HCT116 (cell line): ENCODE measurements around the gene PPP1R16B. TPM values are rescaled to one million over a fixed set of nuclear protein-coding genes. Genes with fewer than 3 reads are reported as not detected.
"Not testable (repeated sequence)": the region's sequence is repeated elsewhere in the genome, so short reads cannot be mapped to it uniquely, and the experiment has no call there.

Experiments
- ATAC-seq: fragments of 200-7000 bp; cut with Tn5 transposase; 2 replicates; pipeline ENCODE4 v1.9.1; 2020; ENCODE audit warnings: mild to moderate bottlenecking, moderate library complexity
- BruUV-seq: library from RNA; stranded (reverse); fragments of 400-500 nt; replicated peaks from 2 replicates; lab custom pipeline; 2021; lab: Mats Ljungman, UMichigan
- CTCF ChIA-PET: fragments of 300-600 bp; sonication (Branson Sonifier 250); formaldehyde crosslinking; loops from one replicate; lab custom pipeline; 2021; ENCODE audit warnings: antibody characterized with exemption; lab: Charles Lee
- POLR2A ChIA-PET: fragments of 300-600, 350-600 bp; sonication (Branson Sonifier 250); formaldehyde crosslinking; loops from one replicate; lab custom pipeline; 2021; ENCODE audit warnings: antibody characterized with exemption; lab: Charles Lee
- RAD21 ChIA-PET, 2 experiments: fragments of 300-600 bp; sonication (Branson Sonifier 250); formaldehyde crosslinking; loops; one replicate each; lab custom pipeline; 2023; ENCODE audit warnings: low total read pairs in 2 of 2; ENCODE audit not compliant: uncharacterized antibody in 2 of 2, unreplicated experiment in 2 of 2, low non-redundant PET in 1 of 2; lab: Charles Lee
- DNase-seq: peaks from one replicate; pipeline ENCODE4 v3.0.0-alpha.2; 2010; ENCODE audit warnings: low read depth, low spot score
- H2AFZ ChIP-seq: fragments of 200-600 bp; shearing (Covaris generic), sonication (generic); 2 replicates; pipeline ENCODE4 v1.6.1; 2017; ENCODE audit warnings: low read depth, mixed run types, mixed read lengths, antibody characterized with exemption, low read length; ENCODE audit not compliant: poor library complexity, severe bottlenecking
- H3K27ac ChIP-seq: 2 replicates; pipeline ENCODE4 v1.5.1; 2012; ENCODE audit warnings: low read depth, low read length
- H3K27me3 ChIP-seq: fragments of 200-600 bp; sonication (generic); 2 replicates; pipeline ENCODE4 v1.6.1; 2016; ENCODE audit warnings: mixed run types, low read length, mixed read lengths; ENCODE audit not compliant: insufficient read depth
- H3K36me3 ChIP-seq, 2 experiments: fragments of 200-500 bp in 1 of 2; fragments of 200-600 bp in 1 of 2; sonication (Bioruptor generic) in 1 of 2; sonication (generic) in 1 of 2; 2 replicates each; pipeline versions ENCODE4 v1.5.1 to v1.6.1; 2014 to 2016; ENCODE audit warnings: low read length in 2 of 2, inconsistent platforms in 1 of 2, mixed read lengths in 1 of 2, mixed run types in 1 of 2; ENCODE audit not compliant: insufficient read depth in 2 of 2, control insufficient read depth in 1 of 2
- H3K4me1 ChIP-seq, 2 experiments: fragments of 200-600 bp in 1 of 2; sonication (generic) in 1 of 2; 2 replicates each; pipeline versions ENCODE4 v1.5.1 to v1.6.1; 2012 to 2017; ENCODE audit warnings: low read length in 2 of 2, inconsistent platforms in 1 of 2, mild to moderate bottlenecking in 1 of 2, mixed read lengths in 1 of 2, mixed run types in 1 of 2, moderate library complexity in 1 of 2; ENCODE audit not compliant: insufficient read depth in 2 of 2, control insufficient read depth in 1 of 2
- H3K4me2 ChIP-seq: fragments of 200-600 bp; sonication (generic); 2 replicates; pipeline ENCODE4 v1.6.1; 2017; ENCODE audit warnings: mixed run types, low read length, mixed read lengths
- H3K4me3 ChIP-seq, 2 experiments: fragments of 200-600 bp in 1 of 2; sonication (generic) in 1 of 2; replicated peaks in 1 of 2; 2 replicates each; pipeline ENCODE4 v1.5.1; 2011 to 2016; ENCODE audit warnings: low read length in 2 of 2, control low read depth in 1 of 2, low read depth in 1 of 2, mild to moderate bottlenecking in 1 of 2, mixed read lengths in 1 of 2, mixed run types in 1 of 2
- H3K79me2 ChIP-seq: fragments of 200-600 bp; sonication (generic); 2 replicates; pipeline ENCODE4 v1.6.1; 2017; ENCODE audit warnings: mild to moderate bottlenecking, mixed run types, low read length, moderate library complexity, mixed read lengths; ENCODE audit not compliant: insufficient read depth
- H3K9ac ChIP-seq: fragments of 200-600 bp; sonication (generic); 2 replicates; pipeline ENCODE4 v1.6.1; 2016; ENCODE audit warnings: low read length, mixed read lengths
- H3K9me2 ChIP-seq: fragments of 200-600 bp; sonication (generic), shearing (Covaris generic); 2 replicates; pipeline ENCODE4 v1.6.1; 2017; ENCODE audit warnings: mixed run types, mild to moderate bottlenecking, moderate library complexity; ENCODE audit not compliant: insufficient read depth
- H3K9me3 ChIP-seq, 2 experiments: fragments of 200-500 bp in 1 of 2; fragments of 200-600 bp in 1 of 2; sonication (Bioruptor generic) in 1 of 2; sonication (generic) in 1 of 2; 2 replicates each; pipeline ENCODE4 v1.6.1; 2014 to 2017; ENCODE audit warnings: low read length in 2 of 2, mixed read lengths in 2 of 2, inconsistent platforms in 1 of 2, low read depth in 1 of 2, mild to moderate bottlenecking in 1 of 2, mixed run types in 1 of 2, moderate library complexity in 1 of 2; ENCODE audit not compliant: control insufficient read depth in 1 of 2, insufficient read depth in 1 of 2
- H4K20me1 ChIP-seq: fragments of 200-600 bp; sonication (generic), shearing (Covaris generic); 2 replicates; pipeline ENCODE4 v1.6.1; 2017; ENCODE audit warnings: mixed run types, mild to moderate bottlenecking, moderate library complexity; ENCODE audit not compliant: insufficient read depth
- CBX3 ChIP-seq: IDR thresholded peaks from 2 replicates; pipeline ENCODE4 v1.6.1; 2012; ENCODE audit warnings: low read depth
- CEBPB ChIP-seq: IDR thresholded peaks from 2 replicates; pipeline ENCODE4 v1.6.1; 2012; ENCODE audit warnings: low read depth
- EZH2 ChIP-seq: fragments of 200-600 bp; sonication (generic); IDR thresholded peaks from 2 replicates; pipeline ENCODE4 v1.6.1; 2017; ENCODE audit warnings: antibody characterized with exemption, mixed run types
- EZH2phosphoT487 ChIP-seq: fragments of 200-600 bp; IDR thresholded peaks from 2 replicates; pipeline ENCODE4 v1.6.1; 2018; ENCODE audit warnings: antibody characterized with exemption, borderline replicate concordance
- POLR2A ChIP-seq: IDR thresholded peaks from 2 replicates; pipeline ENCODE4 v1.7.0; 2011; ENCODE audit warnings: borderline replicate concordance; ENCODE audit not compliant: insufficient read depth, insufficient read length; ENCODE audit errors: extremely low read depth
- POLR2AphosphoS5 ChIP-seq: IDR thresholded peaks from 2 replicates; pipeline ENCODE4 v1.6.1; 2011; ENCODE audit warnings: mild to moderate bottlenecking, low read depth, low read length, moderate library complexity
- RAD21 ChIP-seq: IDR thresholded peaks from 2 replicates; pipeline ENCODE4 v1.6.1; 2012; ENCODE audit warnings: low read depth, mild to moderate bottlenecking
- SRF ChIP-seq: IDR thresholded peaks from 2 replicates; pipeline ENCODE4 v1.6.1; 2012; ENCODE audit warnings: low read depth
- TCF7L2 ChIP-seq: IDR thresholded peaks from 2 replicates; pipeline ENCODE4 v1.7.0; 2011; ENCODE audit warnings: borderline replicate concordance, inconsistent platforms; ENCODE audit not compliant: insufficient read depth, insufficient read length; ENCODE audit errors: extremely low read depth
- YY1 ChIP-seq: IDR thresholded peaks from 2 replicates; pipeline ENCODE4 v1.6.1; 2011; ENCODE audit warnings: low read length, low read depth, moderate library complexity, mild to moderate bottlenecking; ENCODE audit not compliant: insufficient replicate concordance; ENCODE audit errors: extremely low read depth
- ZNF274 ChIP-seq: fragments of 200-500 bp; sonication (Bioruptor generic); IDR thresholded peaks from 2 replicates; pipeline ENCODE4 v1.6.1; 2014; ENCODE audit warnings: mild to moderate bottlenecking, low read depth, low read length, inconsistent platforms
- intact Hi-C: fragments of 100-400 bp; cut with micrococcal nuclease; formaldehyde crosslinking; loops from 2 replicates; pipeline ENCODE4 v1.10.0; 2022
- total RNA-seq: library from RNA; stranded (reverse); gene quantifications from one replicate; pipeline ENCODE4 v1.2.1, GENCODE V29; 2021; ENCODE audit not compliant: unreplicated experiment
- TF ChIP-seq, protein P1 (sequence below): IDR thresholded peaks from 2 replicates; pipeline ENCODE4 v1.6.1; 2012
- TF ChIP-seq, protein P2 (sequence below): IDR thresholded peaks from 2 replicates; pipeline ENCODE4 v1.6.1; 2011; ENCODE audit warnings: mild to moderate bottlenecking, low read length, moderate library complexity; ENCODE audit not compliant: insufficient replicate concordance; ENCODE audit errors: extremely low read depth

The PPP1R16B gene
- total RNA-seq, 1 experiment from 2014 or later, result 0.52 TPM

GRCh38 chr20:38812709-38813573, 7.4 kb downstream of the PPP1R16B start:
- no peak for ATAC-seq
- intact Hi-C loops, result no loop called here
- H3K4me3 ChIP-seq, result no peak overlapping the region
- no peaks in the 10 kb centered on the region for H3K9me2 ChIP-seq
- H3K4me2 ChIP-seq, result no peak overlapping the region
- DNase-seq, result no peak
- no peak overlapping the region for H3K9ac ChIP-seq
- ChIA-PET RAD21 (no interaction called here), POLR2A (no interaction called here), CTCF (no interaction called here)
- no TSS peak for BruUV-seq
- no peaks in the 10 kb centered on the region for H4K20me1 ChIP-seq
- no peaks in the 10 kb centered on the region for H3K4me1 ChIP-seq
- no peaks in the 10 kb centered on the region for H3K79me2 ChIP-seq
- TF ChIP-seq EZH2, result no peak
- no peak for TF ChIP-seq TCF7L2
- no peak for TF ChIP-seq CBX3
- no peak for TF ChIP-seq CEBPB
- TF ChIP-seq POLR2A, result no peak
- TF ChIP-seq, protein P1, sequence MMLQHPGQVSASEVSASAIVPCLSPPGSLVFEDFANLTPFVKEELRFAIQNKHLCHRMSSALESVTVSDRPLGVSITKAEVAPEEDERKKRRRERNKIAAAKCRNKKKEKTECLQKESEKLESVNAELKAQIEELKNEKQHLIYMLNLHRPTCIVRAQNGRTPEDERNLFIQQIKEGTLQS, result no peak
- no peak for TF ChIP-seq RAD21
- TF ChIP-seq ZNF274, result no peak
- TF ChIP-seq YY1, result no peak
- TF ChIP-seq EZH2phosphoT487, result no peak
- TF ChIP-seq, protein P2, sequence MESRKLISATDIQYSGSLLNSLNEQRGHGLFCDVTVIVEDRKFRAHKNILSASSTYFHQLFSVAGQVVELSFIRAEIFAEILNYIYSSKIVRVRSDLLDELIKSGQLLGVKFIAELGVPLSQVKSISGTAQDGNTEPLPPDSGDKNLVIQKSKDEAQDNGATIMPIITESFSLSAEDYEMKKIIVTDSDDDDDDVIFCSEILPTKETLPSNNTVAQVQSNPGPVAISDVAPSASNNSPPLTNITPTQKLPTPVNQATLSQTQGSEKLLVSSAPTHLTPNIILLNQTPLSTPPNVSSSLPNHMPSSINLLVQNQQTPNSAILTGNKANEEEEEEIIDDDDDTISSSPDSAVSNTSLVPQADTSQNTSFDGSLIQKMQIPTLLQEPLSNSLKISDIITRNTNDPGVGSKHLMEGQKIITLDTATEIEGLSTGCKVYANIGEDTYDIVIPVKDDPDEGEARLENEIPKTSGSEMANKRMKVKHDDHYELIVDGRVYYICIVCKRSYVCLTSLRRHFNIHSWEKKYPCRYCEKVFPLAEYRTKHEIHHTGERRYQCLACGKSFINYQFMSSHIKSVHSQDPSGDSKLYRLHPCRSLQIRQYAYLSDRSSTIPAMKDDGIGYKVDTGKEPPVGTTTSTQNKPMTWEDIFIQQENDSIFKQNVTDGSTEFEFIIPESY, result no peak
- no peak for TF ChIP-seq SRF
- no peak for TF ChIP-seq POLR2AphosphoS5
- no peak overlapping the region for H2AFZ ChIP-seq
- H3K9me3 ChIP-seq, result no peaks in the 10 kb centered on the region
- peaks cover 4% of the 10 kb centered on the region; the same call in 1 of the 2 replicates for H3K27me3 ChIP-seq
- no peaks in the 10 kb centered on the region for H3K36me3 ChIP-seq
- H3K27ac ChIP-seq, result no peak overlapping the region

DNA sequence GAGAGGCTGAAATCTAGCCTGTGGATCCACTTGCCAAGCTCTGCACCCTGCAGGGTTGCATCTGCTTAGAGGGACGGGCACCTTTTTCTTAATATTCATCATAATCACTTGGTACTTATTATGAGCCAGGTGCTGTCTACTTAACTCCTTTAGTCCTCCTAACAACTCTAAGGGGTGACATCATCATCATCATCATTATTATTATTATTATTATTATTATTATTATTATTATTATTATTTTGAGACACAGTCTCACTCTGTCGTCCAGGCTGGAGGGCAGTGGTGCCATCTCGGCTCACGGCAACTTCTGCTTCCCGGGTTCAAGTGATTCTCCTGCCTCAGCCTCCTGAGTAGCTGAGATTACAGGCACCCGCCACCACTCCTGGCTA, 8.1 kb downstream of the PPP1R16B start:
- H3K9me3 ChIP-seq, POLR2A ChIA-PET, intact Hi-C loops, ATAC-seq, RAD21 ChIA-PET, H3K27ac ChIP-seq, H3K9me2 ChIP-seq, H3K9ac ChIP-seq, H3K4me2 ChIP-seq, BruUV-seq, H3K36me3 ChIP-seq, H4K20me1 ChIP-seq, DNase-seq, CTCF ChIA-PET, H2AFZ ChIP-seq, H3K27me3 ChIP-seq, H3K4me1 ChIP-seq, H3K79me2 ChIP-seq, H3K4me3 ChIP-seq: not testable (repeated sequence)
